GM04504 (cell line): ENCODE results near the gene MSI2.

Experiments used
- DNase-seq: peaks from one replicate; pipeline ENCODE4 v3.0.0-alpha.2; 2012; ENCODE audit warnings: low read depth

Gene MSI2

GRCh38 chr17:57506774-57507127 is 250.4 kb downstream of the MSI2 start:
- DNase-seq = no peak

GRCh38 chr17:57507828-57508227 is 251.5 kb downstream of the MSI2 start:
- no peak for DNase-seq

DNA sequence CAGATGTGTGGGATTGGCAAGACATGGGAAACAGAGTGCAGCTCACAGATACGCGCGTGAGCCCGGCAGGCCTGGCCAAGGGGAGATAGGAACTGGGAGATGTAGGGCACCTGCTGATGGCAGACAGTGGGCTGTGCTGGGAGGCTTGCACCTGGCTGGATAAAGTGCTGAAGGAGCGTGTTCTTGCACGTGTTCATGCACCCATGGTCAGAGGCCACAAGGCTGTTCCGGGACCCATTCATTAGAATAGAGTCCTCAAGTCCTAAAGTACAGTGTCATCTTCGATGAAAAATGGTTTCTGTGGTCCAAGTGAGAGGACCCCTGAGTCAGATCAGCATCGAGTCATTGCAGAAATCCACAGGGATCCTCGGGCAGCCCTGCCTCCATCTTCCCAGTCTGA is 252.3 kb downstream of the MSI2 start:
- no peak for DNase-seq

DNA sequence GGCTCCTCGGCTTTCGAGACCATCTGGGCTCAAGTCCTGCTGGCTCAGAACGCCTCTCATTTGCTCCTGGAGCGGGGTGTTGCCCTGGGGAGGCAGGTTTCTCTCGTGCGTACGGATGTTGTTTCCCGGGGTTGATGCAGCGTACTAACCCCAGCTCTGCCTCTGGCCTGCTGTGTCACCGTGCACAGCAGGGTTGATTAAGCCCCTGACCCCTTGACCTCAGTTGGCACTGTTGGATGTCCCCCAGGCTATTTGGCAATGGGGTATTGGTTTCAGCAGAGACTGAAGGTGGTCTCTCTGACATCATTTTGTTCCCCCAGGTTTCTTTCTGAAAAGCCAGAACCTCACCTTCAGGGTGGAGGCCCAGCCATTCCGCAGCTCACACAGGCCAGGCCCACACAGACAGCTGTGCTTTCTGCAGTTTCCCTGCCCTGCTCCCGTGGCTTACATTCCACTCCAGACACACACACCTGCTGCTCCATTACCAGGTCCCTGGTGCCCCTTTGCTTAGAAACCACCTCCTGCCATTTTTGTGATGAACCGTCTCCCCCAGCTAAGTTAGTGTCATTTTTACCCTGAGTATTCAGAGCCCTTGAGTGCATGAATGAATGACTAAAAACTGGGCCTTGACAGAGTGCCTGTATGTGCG is 255.3 kb downstream of the MSI2 start:
- DNase-seq = no peak

DNA sequence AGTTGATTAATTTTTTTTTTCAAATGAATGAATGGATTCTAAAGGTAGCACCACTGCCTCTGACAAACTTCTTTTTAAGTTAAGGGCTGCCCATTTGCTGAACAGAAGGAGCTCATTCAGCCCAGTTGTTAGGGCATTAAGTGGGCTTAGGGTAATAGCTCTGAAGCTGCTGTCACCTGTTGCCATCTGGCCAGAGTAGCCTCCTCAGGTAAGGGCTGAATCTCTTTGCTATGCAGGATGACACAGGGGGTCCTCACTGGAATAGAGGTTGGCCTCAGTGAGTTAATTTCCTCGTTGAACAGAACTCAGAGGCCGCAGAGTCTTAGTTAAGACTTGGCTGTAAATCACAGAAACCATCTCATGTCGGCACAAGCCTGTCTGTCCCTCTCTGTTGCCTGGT is 255.9 kb downstream of the MSI2 start:
- DNase-seq = no peak

DNA sequence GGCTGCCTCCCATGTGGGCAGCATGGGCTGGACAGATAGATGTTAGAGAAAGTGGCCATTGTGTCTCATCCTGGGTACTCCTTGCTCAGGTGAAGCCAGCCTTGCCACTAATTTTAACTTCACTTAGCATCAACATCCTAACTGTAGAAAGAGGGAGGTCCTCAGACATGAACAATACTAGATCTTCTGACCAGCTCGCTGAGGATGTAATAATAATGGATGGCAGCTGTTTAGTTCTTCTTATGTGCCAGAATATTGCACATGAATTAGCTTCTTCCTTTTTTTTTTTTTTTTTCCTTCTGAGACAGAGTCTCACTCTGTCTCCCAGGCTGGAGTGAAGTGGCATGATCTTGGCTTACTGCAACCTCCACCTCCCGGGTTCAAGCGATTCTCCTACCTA is 256.4 kb downstream of the MSI2 start:
- DNase-seq = no peak

DNA sequence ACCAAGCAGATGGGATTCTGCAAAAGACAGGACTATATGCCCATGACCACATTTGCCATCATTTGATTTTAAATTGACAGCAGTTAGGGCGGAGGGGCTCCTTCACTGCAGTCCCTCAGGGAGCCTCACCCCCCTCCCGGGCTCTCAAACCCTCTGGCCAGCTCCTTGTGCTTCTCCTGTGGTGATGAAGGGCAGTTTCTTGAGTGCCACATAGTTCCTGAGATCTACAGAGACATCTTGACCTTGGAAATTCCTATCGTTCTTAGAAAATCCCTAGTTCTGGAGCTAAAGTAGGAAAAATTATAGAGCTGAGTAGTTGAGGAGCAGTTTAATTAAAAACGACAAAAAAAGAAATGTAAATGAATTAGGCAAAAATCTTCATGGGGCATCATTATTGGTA is 257.2 kb downstream of the MSI2 start:
- no peak for DNase-seq

DNA sequence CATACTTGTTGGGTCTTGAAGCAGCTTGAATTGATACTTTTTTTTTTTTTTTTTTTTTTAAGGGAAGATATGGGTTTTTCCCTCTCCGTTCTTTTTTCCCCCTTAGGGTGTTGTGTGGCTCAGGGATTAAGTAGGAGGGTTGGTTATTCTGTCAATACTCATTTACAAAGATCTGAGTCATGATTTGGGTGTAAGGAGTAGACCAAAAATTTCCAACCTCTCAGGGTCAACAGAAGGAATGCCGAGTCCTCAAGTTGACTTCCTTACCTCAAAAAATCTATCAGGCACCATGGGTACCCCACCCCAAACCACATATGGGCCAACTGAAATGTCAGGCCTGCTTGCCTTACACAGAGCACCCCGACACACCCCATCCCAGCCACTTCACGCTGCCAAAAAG is 258.3 kb downstream of the MSI2 start:
- DNase-seq = no peak

- DNase-seq = no peak
These were observed 259.4 kb downstream of the MSI2 start for GRCh38 chr17:57515662-57516211.

DNA sequence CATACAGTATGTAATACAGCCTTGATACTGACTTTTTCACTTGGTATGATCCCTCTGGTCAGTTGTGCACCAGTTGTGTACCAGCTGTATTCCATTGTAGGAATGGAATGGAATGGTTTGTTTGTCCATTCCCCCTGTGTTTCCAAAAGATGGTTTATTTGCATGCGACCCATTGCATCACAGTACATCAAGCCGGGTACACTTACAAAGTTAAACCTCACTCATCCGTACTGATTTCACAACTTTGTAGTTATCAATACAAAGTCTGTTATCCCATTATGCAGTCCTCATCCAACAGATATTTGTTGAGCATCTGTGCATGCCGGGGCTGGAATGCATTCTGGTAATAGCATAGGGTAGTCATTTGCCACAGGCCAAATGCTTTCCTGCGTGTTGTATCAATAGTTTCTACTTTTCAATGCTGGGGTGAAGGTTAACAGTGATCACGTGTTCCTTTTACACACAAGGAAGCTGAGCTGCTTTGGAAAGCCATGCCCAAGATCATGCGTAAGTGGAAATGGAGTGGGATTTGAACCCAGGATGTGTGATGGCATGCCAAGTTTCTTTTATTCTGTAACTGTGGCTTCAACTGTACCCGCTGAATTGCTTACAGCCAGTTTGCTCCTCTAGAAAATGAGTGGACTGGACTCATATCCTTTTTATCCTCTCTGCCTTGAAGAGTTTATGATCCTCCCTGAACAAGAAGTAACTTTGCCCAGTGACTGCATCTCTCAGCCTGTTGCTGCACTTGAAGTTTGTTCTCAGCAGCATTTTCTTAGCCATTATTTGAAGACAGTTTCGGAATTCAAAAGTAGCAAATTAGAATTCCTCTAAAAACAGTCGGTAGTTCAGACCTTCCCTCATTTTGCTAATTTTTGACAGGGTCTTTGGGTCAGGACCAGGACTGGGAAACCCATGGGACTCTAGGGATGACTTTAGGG is 260.2 kb downstream of the MSI2 start:
- DNase-seq = no peak

GRCh38 chr17:57517273-57517631 is 260.9 kb downstream of the MSI2 start:
- no peak for DNase-seq

- no peak for DNase-seq
These were observed 261.5 kb downstream of the MSI2 start for GRCh38 chr17:57517632-57518456.

- DNase-seq = no peak
These were observed 262.6 kb downstream of the MSI2 start for GRCh38 chr17:57518587-57519581.

DNA sequence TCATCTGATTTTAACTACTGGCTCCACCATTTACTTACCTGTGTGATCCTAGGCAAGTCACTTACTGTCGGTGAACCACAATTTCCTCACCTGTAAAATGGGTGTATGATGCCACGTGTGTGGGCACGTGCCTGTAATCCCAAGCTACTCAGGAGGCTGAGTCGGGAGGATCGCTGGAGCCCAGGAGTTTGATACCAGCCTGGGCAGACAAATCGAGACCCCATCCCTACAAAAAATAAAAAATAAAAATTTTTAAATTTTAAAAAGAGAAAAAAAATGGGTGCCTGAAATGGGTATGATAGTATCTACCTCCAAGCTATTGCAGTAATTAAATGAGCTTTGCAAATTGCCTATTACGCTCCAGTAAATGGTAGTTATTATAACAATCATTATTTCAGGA is 263.5 kb downstream of the MSI2 start:
- no peak for DNase-seq

DNA sequence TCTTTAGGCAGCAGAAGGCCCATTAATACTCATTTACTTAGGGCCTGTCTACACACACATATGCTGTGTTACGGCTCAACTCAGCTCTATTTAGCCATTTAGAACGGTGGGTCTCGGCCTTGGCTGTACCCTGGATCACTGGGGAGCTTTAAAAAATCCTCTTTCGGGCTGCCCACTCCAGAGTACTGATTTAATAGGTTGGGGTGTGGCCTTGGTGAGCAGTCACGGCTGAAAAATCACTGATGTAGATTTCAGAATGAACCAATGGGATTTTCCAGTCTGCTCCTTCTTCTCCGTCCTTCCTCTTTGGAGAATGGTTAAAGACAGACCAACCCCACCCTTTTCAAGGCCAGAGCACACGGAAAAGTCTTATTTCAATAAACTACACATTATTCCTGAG is 265.3 kb downstream of the MSI2 start:
- no peak for DNase-seq

GRCh38 chr17:57522042-57523005 is 266.0 kb downstream of the MSI2 start:
- DNase-seq = no peak

GRCh38 chr17:57523926-57524632 is 267.8 kb downstream of the MSI2 start:
- DNase-seq = no peak

DNA sequence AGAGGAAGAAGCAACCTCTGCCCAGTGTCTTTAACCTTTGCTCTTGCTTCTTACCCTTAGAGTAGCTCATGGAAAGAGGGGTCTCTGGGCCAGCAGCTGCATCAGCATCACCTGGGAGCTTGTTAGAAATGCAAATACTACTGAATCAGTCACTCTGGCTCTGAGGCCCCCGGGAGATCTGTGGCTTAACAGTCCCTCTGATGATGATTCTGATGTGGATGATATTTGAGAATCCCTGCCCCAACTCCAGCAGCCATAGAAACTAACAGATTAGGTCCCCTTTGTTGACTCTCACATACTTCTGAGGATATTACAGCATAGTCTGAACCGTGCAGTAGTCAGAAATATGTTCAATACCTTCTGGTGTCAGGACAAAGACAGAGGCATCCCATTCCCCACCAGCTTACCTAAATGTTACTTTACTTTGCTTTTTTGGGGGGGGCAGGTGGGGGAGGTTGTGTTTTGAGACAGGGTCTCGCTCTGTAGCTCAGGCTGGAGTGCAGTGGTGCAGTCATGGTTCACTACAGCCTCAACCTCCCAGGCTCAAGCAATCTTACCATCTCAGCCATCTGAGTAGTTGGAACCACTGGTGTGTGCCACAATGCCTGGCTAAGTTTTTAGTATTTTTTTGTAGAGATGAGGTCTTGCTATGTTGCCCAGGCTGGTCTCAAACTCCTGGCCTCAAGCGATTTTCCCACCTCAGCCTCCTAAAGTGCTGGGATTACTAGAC is 268.7 kb downstream of the MSI2 start:
- no peak for DNase-seq
